Body of pancreas (tissue), 4 donors: ENCODE data around the gene VCX3A.

Experiments
- CTCF ChIP-seq, 7 experiments: fragments of 450-650 bp in 4 of 7; fragments of 200-600 bp in 3 of 7; sonication (generic) in 3 of 7; IDR thresholded peaks; one replicate each; pipeline ENCODE4 v1.5.1; 2016 to 2019; ENCODE audit warnings: antibody characterized with exemption in 7 of 7
- POLR2A ChIP-seq, 3 donors: fragments of 450-650 bp; IDR thresholded peaks; one replicate each; pipeline ENCODE4 v1.6.1; 2016; ENCODE audit warnings: antibody characterized with exemption in 3 of 3, mild to moderate bottlenecking in 2 of 3

DNA sequence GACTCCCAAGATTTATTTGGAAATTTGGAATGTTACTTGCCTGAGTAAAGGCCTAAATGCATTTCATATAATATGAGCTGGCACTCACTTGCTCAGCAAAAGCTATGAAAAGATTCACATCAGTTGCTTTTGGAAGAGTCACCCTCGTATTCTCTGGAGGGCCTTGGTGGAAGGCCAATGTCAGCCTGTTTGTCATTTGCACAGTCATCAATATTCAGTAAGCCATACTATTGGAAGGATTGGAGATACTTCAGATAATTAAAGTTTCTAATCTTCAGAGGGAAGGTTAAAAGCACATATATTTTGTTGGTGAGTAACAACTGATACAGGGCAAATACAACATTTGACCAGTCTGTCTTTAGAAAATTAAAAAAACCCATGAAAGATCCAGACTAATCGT is 36.6 kb downstream of the VCX3A start:
- TF ChIP-seq CTCF (IDR thresholded peaks at IDR 0.05), result no peak
- TF ChIP-seq POLR2A (IDR thresholded peaks at IDR 0.05), result no peak
